HG02852 (cell line): ENCODE data around the gene RBM47.
"Not testable (repeated sequence)": the region's sequence is repeated elsewhere in the genome, so short reads cannot be mapped to it uniquely, and the experiment has no call there.

ENCODE experiments used
- ATAC-seq: cut with Tn5 transposase; IDR thresholded peaks from one replicate; pipeline ENCODE4 v1.9.1; 2021; ENCODE audit warnings: mild to moderate bottlenecking, moderate library complexity; ENCODE audit not compliant: unreplicated experiment

Gene RBM47

DNA sequence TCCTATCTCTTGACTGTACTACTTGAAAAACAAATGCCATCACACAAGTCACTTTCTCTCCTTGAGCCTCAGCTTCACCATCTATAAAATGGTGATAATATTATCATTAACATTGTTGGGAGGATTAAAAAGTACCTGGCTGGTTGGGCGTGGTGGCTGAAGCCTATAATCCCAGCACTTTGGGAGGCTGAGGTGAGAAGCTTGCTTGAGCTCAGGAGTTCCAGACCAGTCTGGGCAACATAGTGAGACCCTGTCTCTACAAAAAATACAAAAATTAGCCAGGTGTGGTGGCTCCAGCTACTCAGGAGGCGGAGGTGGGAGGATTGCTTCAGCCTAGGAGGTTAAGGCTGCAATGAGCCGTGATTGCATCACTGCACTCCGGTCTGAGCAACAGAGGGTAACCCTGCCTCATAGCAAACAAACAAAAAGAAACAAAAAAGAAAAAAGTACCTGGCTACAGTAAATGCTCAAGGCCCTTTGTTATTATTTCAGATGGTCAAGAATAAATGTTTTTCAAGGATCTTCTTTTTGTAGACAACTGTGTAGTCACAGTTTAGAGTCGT lies 174.2 kb downstream of the RBM47 start:
- ATAC-seq = no peak

DNA sequence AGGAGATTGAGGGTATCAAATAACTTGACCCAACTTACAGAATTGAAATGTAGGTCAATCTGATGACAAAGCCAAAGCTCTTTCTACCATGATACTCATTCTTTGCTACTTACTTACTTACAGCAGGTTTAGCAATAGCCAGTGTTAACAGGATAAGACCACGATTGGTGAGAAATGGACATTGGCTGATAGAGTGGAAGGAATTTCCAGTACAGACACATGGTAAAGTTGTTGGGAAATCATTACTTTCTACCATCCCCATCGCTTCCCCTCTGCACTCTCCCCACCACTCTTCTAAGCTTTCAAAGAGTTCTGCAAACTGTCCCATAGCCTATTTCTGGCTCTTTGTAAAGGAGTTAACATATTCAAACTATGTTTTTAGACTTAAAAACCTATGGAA lies 174.8 kb downstream of the RBM47 start:
- ATAC-seq = no peak

DNA sequence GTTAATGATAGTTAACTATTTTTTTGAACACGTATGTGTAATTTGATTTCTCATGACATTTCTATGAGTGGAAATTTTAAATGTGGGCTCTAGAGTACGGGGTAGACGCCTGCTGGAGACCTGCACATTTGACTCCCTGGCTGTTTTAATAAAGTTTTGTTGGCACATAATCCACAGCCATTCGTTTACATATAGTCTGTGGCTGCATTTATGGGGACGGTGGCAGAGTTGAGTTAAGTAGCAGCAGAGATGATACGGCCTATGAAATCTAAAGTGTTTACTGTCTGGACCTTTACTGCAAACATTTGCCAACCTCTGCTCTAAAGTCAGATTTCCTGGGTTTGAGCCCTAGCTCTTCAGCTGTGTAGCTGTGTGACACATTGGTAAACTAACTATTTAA lies 175.8 kb downstream of the RBM47 start:
- no peak for ATAC-seq

DNA sequence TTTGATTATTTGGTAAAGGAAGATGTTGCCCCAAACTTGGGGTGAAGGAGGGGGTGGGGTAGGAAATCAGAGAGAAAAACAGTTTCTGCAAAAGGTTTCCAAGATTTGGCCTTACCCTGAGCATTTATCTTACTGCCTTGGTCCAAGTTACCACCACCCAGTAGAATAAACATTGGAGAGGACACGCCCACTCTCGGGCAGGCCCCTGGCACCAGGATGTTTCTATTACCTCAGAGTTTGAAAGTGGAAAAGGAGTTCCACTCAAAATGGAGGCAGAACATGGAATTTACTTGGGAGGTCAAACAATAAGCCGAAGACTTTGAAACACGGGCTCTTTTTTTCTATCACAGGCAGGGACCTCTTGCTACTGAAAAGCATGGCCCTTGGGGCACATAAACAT lies 180.8 kb downstream of the RBM47 start:
- ATAC-seq = no peak

DNA sequence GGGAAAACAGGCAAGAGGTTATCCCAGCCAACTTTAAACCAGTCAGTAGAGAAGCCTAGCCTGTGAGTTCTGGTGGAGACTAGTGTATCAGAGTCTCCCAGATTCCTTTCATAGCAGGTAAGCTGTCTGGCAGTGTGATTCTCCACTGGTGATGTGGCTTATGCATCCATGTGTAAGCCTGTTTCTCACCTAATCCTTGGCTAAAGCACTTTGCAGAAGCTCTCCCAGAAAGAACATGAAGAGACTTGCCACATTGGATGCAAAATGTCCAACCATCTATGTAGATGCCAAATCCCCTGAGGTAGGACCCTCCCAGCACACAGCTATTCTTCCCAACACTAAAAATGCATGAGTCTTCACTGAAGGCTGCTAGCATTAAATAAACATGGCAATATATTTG lies 182.8 kb downstream of the RBM47 start:
- no peak for ATAC-seq

DNA sequence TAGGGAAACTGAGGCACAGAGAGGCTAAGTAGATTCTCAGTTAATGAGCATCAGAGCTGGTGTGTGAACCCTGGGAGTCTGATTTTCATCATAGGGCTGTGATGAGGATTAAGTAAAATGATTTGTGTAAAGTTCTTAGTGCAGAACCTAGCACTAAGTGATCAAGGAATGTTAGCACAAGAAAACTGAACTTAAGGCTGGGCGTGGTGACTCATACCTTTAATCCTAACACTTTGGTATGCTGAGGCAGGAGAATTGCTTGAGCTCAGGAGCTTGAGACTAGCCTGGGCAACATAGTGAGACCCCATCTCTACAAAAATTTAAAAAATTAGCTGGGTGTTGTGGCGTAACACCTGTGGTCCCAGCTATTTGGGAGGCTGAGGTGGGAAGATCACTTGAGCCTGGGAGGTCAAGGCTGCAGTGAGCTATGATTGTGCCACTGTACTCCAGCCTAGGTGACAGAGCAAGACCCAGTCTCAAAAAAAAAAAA lies 183.4 kb downstream of the RBM47 start:
- ATAC-seq = not testable (repeated sequence)

DNA sequence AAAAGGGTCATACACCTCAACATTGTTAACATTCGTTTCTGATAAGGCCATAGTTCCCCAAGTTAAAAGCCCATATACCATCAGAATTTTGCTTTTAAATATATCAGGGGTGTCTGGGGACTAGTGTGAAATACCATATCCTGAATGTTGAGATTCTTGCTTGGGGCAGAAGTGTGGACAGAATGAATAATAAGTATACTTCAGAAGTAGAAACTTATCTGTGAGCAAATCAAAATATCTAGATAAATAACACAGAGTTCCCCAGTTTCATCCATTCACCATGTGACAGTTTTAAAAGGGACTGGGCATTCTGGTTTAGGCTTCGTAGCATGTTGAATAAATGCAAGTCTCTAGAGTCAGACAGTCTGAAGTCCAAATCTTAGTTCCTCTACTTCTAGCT lies 184.0 kb downstream of the RBM47 start:
- ATAC-seq = no peak

DNA sequence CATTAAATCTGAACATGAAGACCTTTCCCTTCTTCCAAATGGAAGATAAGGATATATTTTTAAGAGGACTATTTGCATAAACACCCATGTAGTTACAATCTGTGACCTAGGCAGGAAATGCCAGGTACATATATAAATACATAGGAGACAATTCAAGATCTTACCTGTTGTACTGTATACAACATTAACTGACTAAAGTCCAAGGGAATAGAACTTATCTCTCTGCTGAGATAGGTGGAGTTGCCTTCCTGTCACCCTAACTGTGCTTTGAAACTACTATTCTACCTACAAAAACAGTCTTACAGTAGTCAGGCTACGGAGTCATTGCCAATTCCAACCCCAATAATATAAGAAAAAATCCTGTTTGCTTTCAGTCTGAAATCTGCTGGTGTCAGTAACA lies 188.2 kb downstream of the RBM47 start:
- no peak for ATAC-seq

DNA sequence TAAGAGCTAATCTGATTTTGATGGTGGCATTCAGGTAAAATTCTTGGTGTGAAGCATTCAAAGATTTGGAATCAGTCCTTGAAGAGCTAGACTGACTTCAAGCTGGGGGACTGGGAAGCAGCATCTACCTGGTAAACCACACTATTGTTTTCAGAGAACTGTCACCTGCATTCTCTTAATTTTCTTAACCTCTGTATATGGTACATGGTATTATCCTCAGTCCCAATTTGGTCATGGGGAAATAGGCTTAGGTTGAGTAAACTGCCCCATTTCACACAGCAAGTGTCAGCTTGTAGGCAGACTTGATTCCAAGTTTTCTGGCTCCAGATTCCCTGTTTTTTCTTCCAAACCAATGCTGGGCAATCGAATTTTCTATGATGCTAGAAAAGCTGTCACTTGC lies 190.1 kb downstream of the RBM47 start:
- ATAC-seq = no peak

DNA sequence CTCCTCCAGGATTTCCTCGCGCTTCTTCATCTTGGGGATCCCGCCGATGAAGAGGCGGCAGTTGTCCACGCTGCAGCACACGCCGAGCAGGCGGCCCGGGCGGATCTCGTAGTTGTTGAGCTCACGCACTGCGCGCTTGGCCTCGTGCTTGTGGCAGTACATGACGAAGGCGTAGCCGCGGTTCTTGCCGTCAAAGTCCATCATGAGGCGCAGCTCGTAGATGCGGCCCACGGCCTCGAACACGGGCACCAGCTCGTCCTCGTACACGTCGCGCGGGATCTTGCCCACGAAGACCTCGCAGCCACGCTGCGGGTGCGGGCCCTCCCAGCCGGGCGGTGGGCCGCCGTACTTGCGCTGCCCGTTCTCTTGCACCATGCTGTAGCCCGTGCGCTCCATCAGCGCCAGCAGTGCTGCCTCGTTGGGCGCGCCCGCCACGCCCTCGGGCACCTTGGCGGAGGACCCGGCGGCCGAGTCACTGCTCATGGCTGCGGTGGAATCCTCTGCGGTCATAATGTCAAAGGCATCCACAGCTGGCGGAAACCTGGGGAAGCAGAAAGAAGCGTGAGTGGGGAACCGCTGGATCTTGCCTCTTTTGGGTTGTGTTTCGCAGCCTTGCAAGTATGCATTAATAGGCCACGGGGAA lies 191.2 kb downstream of the RBM47 start:
- ATAC-seq = no peak

DNA sequence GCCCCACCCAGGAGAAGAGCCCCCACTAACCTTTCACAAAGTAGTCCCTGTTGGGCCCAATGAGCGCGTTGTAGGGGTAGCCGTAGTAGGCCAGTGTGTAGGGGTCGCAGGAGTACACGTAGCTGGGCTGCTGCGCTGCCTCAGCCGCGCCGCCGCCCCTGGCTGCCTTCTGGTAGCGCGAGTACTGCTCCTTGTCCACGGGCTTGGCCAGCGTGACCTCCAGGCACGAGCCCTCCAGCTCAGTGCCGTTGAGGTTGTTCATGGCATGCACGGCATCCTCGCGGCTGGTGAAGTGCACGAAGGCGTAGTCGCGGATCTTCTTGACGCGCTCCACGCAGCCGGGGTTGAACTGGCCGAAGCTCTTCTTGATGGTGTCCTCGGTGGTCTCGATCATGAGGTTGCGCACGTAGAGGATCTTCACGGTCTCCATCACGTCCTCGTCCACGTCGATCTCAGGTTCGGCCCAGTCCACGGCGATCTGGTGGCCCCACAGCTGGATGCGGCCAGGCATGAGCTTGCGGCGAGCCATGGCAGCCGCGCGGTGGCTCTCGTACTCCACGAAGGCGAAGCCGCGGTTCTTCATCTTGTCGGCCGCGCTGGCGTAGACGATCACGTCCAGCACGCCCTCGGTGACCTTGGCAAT lies 191.8 kb downstream of the RBM47 start:
- no peak for ATAC-seq

DNA sequence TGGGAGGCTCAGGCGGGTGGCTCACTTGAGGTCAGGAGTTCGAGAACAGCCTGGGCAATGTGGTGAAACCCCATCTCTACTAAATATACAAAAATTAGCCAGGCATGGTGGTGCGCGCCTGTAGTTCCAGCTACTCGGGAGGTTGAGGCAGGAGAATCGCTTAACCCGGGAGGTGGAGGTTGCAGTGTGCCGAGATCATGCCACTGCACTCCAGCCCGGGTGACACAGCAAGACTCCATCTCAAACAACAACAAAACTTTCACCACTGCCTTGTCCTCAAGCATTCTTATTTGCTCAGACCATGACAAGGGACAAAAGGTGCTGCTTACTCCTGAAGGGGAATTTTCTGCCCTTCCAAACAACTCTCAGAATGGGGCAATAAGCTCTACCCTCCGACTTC lies 194.4 kb downstream of the RBM47 start:
- not testable (repeated sequence) for ATAC-seq

DNA sequence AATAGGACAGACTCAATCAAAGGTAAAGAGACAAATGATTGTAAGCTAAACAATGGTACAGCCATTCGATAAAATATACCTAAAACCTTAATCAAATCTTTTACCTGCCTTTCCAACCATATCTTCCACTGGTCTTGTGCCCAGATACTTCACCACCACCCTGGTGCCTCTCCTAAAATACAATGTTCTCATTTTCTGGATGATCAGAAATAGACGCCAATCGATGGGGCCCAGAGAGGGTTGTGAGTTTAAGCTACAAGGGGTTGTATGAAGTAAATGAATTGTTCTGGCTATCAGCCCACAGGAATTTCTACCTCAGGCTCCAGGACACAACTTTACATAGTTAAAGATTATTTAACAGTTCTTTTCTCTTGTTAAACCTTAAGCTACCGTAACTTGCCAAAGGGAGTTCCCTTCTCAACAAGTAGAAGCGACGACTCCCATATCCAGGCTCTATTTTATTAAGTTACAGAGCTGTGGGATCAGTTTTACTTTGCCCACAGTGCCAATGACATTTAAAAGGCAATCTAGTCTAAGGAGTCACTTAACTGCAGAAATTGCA lies 195.5 kb downstream of the RBM47 start:
- no peak for ATAC-seq

DNA sequence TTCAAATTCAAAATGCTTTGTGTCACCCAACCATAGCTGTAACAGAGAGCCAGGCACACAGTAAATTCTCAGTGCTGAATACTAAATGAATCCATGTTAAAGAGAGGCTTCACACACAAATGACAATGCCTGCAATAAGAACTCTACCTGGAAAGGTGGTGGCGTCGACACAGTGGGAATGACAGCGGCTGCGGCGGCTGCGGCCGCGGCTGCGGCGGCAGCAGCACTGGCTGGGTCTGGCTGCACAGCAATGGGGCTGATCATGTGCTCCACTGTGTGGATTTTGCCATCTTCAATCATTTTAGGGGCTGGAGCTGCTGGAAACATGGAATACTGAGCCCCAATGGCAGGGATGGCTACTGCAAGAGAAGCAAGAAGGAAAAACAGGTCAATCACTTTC lies 197.2 kb downstream of the RBM47 start:
- ATAC-seq = no peak

DNA sequence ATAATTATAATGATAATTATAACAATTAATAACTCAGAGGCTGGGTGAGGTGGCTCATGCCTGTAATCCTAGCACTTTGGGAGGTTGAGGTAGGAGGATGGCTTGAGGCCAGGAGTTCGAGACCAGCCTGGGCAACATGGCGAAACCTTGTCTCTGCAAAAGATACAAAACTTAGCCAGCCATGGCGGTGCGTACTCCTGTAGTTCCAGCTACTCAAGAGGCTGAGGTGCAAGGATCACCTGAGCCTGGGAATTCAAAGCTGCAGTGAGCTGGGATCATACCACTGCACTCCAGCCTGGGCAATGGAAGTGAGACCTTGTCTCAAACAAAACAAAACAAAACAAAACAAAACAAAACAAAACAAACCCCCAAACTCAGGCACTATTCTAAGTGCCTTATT lies 201.8 kb downstream of the RBM47 start:
- not testable (repeated sequence) for ATAC-seq

DNA sequence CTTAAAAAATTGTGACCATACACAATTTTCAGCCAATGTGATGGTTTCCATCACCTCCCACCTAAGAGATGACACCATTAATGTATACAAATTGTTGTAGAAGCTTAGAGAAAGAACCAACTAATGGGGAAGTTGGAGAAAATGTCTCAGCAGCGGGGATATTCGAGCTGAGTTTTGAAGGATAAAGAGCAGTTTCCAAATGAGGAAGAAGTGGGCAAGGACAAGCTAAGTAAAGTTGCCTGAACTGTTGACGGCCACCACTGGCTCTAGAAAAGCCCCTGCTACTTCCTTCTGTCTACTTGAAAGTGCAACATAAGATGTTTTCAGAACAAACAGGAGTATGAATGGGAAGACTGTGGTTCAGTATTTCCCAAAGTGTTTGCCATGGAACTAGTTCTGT lies 202.5 kb downstream of the RBM47 start:
- ATAC-seq = no peak

DNA sequence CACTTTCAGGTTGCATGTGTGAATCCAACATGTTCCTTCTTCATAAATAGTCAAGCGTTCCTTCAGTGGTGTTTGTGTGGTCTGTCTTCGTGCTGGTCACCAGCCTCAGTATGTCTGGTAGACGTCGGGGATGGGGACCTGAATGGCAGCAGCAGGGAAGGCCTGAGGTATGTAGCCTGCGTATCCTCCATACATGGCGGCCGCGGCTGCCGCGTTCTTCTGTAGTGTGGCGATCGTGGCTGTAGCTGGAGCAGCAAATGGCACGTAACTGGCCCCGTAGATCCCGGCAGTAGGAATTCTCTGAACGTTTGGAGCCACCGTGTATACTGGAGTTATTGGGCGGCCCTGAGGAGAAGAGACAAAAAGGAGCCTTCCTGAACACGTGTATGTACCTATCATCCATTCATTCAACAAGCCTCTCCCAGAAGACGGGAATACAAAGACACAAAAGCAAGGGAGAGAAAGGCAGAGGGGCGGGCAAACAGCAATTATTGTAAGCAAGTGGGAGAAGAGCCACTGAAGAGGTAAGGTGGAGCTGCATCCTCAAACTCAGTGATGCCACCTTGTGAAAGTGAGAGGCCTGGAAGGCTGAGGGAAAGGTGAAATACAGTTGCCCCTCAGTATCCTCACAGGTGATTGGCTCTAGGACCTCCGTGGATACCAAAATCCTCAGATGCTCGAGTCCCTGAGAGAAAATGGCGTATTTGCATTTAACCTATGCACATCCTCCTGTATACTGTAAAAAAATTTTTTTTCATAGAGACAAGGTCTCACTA lies 203.7 kb downstream of the RBM47 start:
- ATAC-seq = no peak

DNA sequence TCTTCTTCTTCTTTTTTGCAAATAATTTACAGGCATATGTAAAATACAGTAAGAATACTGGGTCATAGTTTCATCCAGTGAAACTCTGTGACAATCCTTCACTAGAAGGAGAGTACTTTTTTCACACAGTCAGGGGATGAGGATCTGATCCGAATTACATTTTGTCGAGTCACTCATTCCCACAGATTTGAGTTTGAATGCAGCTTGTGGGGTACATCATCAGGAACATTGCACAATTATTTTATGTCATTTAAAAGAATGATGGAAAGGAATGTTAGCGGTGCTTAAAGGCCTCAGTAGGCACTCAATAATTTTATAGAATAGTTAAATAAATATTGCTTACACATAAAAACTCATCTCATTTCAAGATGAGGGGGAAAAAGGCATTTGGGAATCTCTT lies 205.9 kb downstream of the RBM47 start:
- ATAC-seq = no peak

DNA sequence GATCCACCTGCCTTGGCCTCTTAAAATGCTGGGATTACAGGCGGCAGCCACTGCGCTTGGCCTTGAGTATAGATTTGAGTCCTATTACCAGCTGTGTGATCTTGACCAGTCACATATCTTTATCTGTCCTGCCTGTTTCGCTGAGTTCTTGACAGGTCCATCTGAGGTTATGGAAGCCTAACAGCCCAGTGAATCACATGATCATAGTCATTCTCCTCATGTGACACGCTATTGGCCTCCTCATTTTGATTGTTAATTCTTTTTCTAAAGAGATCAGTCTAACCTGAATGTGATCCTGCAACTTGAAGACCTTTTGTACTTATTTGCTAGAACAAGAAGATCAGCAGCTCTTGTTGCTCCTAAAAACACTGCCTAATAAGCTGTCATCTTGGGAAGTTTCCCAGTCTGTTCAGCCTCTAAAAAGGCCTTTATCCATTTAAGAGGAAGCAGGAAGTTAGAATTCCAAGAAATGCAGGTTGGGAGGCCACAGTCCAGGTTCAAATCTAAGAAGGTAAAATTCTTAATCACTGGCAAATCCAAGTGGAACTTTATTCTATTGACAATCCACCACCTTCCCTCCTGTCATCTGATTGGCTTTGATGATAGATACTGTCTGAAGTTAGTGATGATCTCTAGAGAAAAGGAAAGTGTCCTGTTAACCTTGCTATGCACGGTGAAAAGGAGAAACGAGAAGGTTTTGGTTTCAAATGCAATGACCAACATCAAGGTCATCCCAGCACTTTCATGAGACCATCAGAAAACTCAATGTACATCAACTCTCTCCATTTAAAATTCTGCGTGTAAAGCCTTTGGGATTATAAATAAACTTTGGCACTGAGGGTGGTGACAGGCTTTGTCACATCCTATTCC lies 207.6 kb downstream of the RBM47 start:
- ATAC-seq = no peak

DNA sequence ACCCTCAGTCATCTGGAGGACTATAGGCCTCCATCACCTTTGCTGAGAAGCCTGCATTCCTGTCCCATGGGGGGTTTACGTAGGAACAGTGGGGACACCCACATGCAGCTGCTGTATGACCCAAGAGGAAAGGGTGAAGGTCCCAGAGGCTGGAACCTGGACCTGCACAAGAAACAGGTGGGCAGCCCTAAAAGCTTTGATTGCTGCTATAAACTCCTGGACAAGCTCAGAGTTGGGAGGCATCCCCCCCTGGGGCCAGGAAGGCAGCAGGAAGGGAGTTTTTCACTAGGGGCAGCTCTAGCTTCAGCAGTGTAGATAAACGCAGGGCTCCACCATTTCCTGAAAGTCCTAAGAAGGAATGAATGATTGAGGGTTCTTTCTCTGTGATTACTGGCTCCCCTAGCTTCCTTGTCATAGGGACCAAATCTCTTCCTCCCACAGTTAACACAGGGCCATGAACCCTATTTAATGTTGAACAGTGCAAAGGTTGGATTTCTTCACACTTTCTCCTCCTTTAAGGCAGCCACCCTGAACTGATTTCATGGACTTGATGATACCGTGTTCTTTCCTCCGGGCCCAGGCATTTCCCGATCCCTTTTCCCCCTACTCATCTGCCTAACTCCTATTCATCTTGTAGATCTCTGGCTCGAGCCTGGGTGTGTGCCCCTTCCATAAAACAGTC lies 210.3 kb downstream of the RBM47 start:
- no peak for ATAC-seq
